Skeletal muscle tissue (tissue), 4 donors: Measurements from ENCODE around the gene ALX3. TPM values are rescaled to one million over a fixed set of nuclear protein-coding genes. Genes with fewer than 3 reads are reported as not detected.

Experiments used
- H3K27ac ChIP-seq: one replicate; pipeline ENCODE4 v1.7.0; 2013; ENCODE audit warnings: mild to moderate bottlenecking, low read depth, low read length, inconsistent platforms
- H3K27me3 ChIP-seq, 3 donors: one replicate each; pipeline ENCODE4 v1.7.0; 2013; ENCODE audit warnings: low read length in 3 of 3; ENCODE audit not compliant: control insufficient read depth in 3 of 3, insufficient read depth in 3 of 3
- H3K36me3 ChIP-seq, 3 donors: one replicate each; pipeline ENCODE4 v1.7.0; 2013; ENCODE audit warnings: low read length in 3 of 3; ENCODE audit not compliant: control insufficient read depth in 3 of 3, insufficient read depth in 3 of 3
- H3K4me1 ChIP-seq, 3 donors: one replicate each; pipeline ENCODE4 v1.7.0; 2013; ENCODE audit warnings: low read length in 3 of 3, mild to moderate bottlenecking in 3 of 3; ENCODE audit not compliant: control insufficient read depth in 3 of 3, insufficient read depth in 3 of 3
- H3K4me3 ChIP-seq, 3 donors: one replicate each; pipeline ENCODE4 v1.7.0; 2013; ENCODE audit warnings: low read length in 3 of 3
- H3K9ac ChIP-seq, 3 donors: one replicate each; pipeline ENCODE4 v1.7.0; 2013; ENCODE audit warnings: low read length in 3 of 3, mild to moderate bottlenecking in 3 of 3, moderate library complexity in 2 of 3, low read depth in 1 of 3
- H3K9me3 ChIP-seq, 3 donors: one replicate each; pipeline ENCODE4 v1.7.0; 2013; ENCODE audit warnings: low read length in 3 of 3; ENCODE audit not compliant: control insufficient read depth in 3 of 3
- total RNA-seq: library from RNA; depleted of rRNA; stranded (reverse); fragments of >200 nt; gene quantifications from one replicate; pipeline ENCODE4 v1.2.3, GENCODE V29; 2014
- donor health status: Osteomylitis.

ALX3 gene
- total RNA-seq, 1 donor from 2014 or later: not detected

GRCh38 chr1:110011527-110012041, 58.9 kb downstream of the ALX3 start:
- Histone ChIP-seq H3K9ac (no peak overlapping the region), H3K27me3 (no peaks in the 10 kb centered on the region), H3K4me3 (no peak overlapping the region), H3K27ac (no peak overlapping the region), H3K36me3 (peaks cover 47 to 66% (median 62%) of the 10 kb centered on the region in 3 donors), H3K4me1 (peaks cover 8 to 14% (median 9%) of the 10 kb centered on the region in 3 donors), H3K9me3 (no peaks in the 10 kb centered on the region)

Other genes starting within 250 kb of the ALX3 start
- gene CSF1, start 159.8 kb downstream of the ALX3 start, total RNA-seq: 7.3 TPM
- gene AHCYL1, start 85.9 kb downstream of the ALX3 start, total RNA-seq: 21.9 TPM
- 37.1 TPM for gene STRIP1, start 36.0 kb downstream of the ALX3 start, total RNA-seq
- gene UBL4B, start 41.8 kb upstream of the ALX3 start, total RNA-seq: not detected
- gene SLC6A17, start 79.8 kb upstream of the ALX3 start, total RNA-seq: 0.52 TPM
- 1.6 TPM for gene KCNC4, start 139.6 kb upstream of the ALX3 start, total RNA-seq